K562 (cell line): ENCODE measurements around the gene TRMT112. TPM values are rescaled to one million over a fixed set of nuclear protein-coding genes. Genes with fewer than 3 reads are reported as not detected.

ENCODE experiments used
- ATAC-seq: fragments of 200-7000 bp; cut with Tn5 transposase; 3 replicates; pipeline ENCODE4 v1.9.1; 2020; ENCODE audit warnings: moderate library complexity
- BruUV-seq: library from RNA; stranded (reverse); fragments of 400-500 nt; replicated peaks from 2 replicates; lab custom pipeline; 2021; lab: Mats Ljungman, UMichigan
- CTCF ChIA-PET: fragments of 300-600 bp; formaldehyde crosslinking; extraction: SDS; loops from one replicate; lab custom pipeline; 2021; ENCODE audit warnings: low intra/inter-chr PET ratio; lab: Yijun Ruan, JAX
- POLR2A ChIA-PET: fragments of 300-600, 350-650 bp; sonication (Branson Sonifier 250); formaldehyde crosslinking; extraction: SDS; loops from one replicate; lab custom pipeline; 2021; ENCODE audit warnings: antibody characterized with exemption, inconsistent platforms; lab: Yijun Ruan, JAX
- DNase-seq, 4 experiments: peaks; one replicate each; pipeline versions ENCODE4 v3.0.0 to v3.0.0-alpha.2; 2011 to 2018; ENCODE audit warnings: low spot score in 3 of 4, mixed read lengths in 3 of 4; ENCODE audit errors: extremely low read depth in 1 of 4
- FAIRE-seq: peaks from 2 replicates; lab custom pipeline; 2011; peaks lifted over from hg19 to GRCh38; lab: Jason Lieb, UNC
- H2AFZ ChIP-seq: 2 replicates; pipeline ENCODE4 v1.6.0; 2011; ENCODE audit warnings: low read depth, low read length, control low read depth, inconsistent platforms
- H3K27ac ChIP-seq: fragments of 200-600 bp; 3 replicates; pipeline ENCODE4 v1.8.0; 2011; ENCODE audit warnings: low read depth, mild to moderate bottlenecking, control low read depth, inconsistent platforms, low read length, moderate library complexity, mixed read lengths; ENCODE audit errors: extremely low read depth
- H3K27me3 ChIP-seq, 2 experiments: fragments of 300-600 bp in 1 of 2; 2 replicates in 1 of 2; 3 replicates in 1 of 2; pipeline versions ENCODE4 v1.6.0 to v1.8.0; 2011; ENCODE audit warnings: inconsistent platforms in 2 of 2, low read length in 2 of 2, mild to moderate bottlenecking in 1 of 2, mixed read lengths in 1 of 2, moderate library complexity in 1 of 2; ENCODE audit not compliant: control insufficient read depth in 2 of 2, insufficient read depth in 2 of 2
- H3K36me3 ChIP-seq: fragments of 300-600 bp; 3 replicates; pipeline ENCODE4 v1.8.0; 2011; ENCODE audit warnings: mild to moderate bottlenecking, low read length, inconsistent platforms; ENCODE audit not compliant: control insufficient read depth, insufficient read depth
- H3K4me1 ChIP-seq, 2 experiments: fragments of 200-600 bp in 1 of 2; replicated peaks in 1 of 2; 2 replicates in 1 of 2; 3 replicates in 1 of 2; pipeline versions ENCODE4 v1.5.1 to v1.8.0; 2011; ENCODE audit warnings: inconsistent platforms in 2 of 2, low read length in 2 of 2, mild to moderate bottlenecking in 1 of 2, mixed read lengths in 1 of 2, moderate library complexity in 1 of 2; ENCODE audit not compliant: control insufficient read depth in 2 of 2, insufficient read depth in 2 of 2
- H3K4me2 ChIP-seq: 2 replicates; pipeline ENCODE4 v1.6.1; 2011; ENCODE audit warnings: low read length, control low read depth, inconsistent platforms, mixed read lengths; ENCODE audit not compliant: insufficient read depth
- H3K4me3 ChIP-seq: fragments of 200-600 bp; sonication (generic), shearing (Covaris generic); 2 replicates; pipeline ENCODE4 v1.5.1; 2016; ENCODE audit warnings: control low read depth, inconsistent platforms
- H3K79me2 ChIP-seq: fragments of 200-600 bp; 3 replicates; pipeline ENCODE4 v1.8.0; 2011; ENCODE audit warnings: low read length, inconsistent platforms; ENCODE audit not compliant: control insufficient read depth, insufficient read depth
- H3K9ac ChIP-seq, 2 experiments: 2 replicates each; pipeline versions ENCODE4 v1.6.0 to v1.6.1; 2011; ENCODE audit warnings: low read depth in 2 of 2, low read length in 2 of 2, control low read depth in 1 of 2, inconsistent platforms in 1 of 2, mild to moderate bottlenecking in 1 of 2, mixed read lengths in 1 of 2; ENCODE audit not compliant: insufficient read depth in 1 of 2
- H3K9me1 ChIP-seq: one replicate; pipeline ENCODE4 v1.6.0; 2011; ENCODE audit warnings: inconsistent platforms, mild to moderate bottlenecking, low read length, moderate library complexity; ENCODE audit not compliant: control insufficient read depth, insufficient read depth
- H3K9me3 ChIP-seq: replicated peaks from 2 replicates; pipeline ENCODE4 v1.5.1; 2011; ENCODE audit warnings: low read depth, low read length, inconsistent platforms; ENCODE audit not compliant: control insufficient read depth, insufficient read depth
- H4K20me1 ChIP-seq: replicated peaks from 2 replicates; pipeline ENCODE4 v1.6.1; 2011; ENCODE audit warnings: low read length, inconsistent platforms, mixed read lengths; ENCODE audit not compliant: control insufficient read depth, insufficient read depth
- BRF1 ChIP-seq: IDR thresholded peaks from 3 replicates; pipeline ENCODE4 v1.6.1; 2011; ENCODE audit warnings: borderline replicate concordance, mild to moderate bottlenecking; ENCODE audit not compliant: insufficient read length; ENCODE audit errors: extremely low read depth
- CC2D1A ChIP-seq: fragments of 450-650 bp; IDR thresholded peaks from 2 replicates; pipeline ENCODE4 v1.6.1; 2017; ENCODE audit warnings: mild to moderate bottlenecking
- CTCF ChIP-seq, 3 experiments: IDR thresholded peaks in 2 of 3; conservative IDR thresholded peaks in 1 of 3; 2 replicates each; pipeline ENCODE4 v1.5.1; 2011 to 2012; ENCODE audit warnings: low read length in 3 of 3, mild to moderate bottlenecking in 3 of 3, control low read depth in 2 of 3, improper control_type of control experiment in 1 of 3, inconsistent platforms in 1 of 3, low read depth in 1 of 3, mixed read lengths in 1 of 3, moderate library complexity in 1 of 3; ENCODE audit not compliant: insufficient read depth in 2 of 3
- FIP1L1 ChIP-seq: fragments of 200-400 bp; formaldehyde crosslinking; IDR thresholded peaks from 2 replicates; pipeline ENCODE4 v1.6.1; 2018; ENCODE audit warnings: mild to moderate bottlenecking, low read depth, low read length; ENCODE audit not compliant: poor library complexity, severe bottlenecking
- HDAC6 ChIP-seq: IDR thresholded peaks from 2 replicates; pipeline ENCODE4 v1.6.1; 2012; ENCODE audit warnings: low read depth, mild to moderate bottlenecking, control low read depth, inconsistent platforms, low read length, moderate library complexity
- HNRNPH1 ChIP-seq: fragments of 200-400 bp; formaldehyde crosslinking; optimal IDR thresholded peaks from 2 replicates; pipeline ENCODE3; 2017; ENCODE audit warnings: low read depth, mild to moderate bottlenecking, low read length, moderate library complexity
- KDM4B ChIP-seq, 2 experiments: fragments of 450-650 bp in 1 of 2; sonication (generic) in 1 of 2; IDR thresholded peaks; 2 replicates each; pipeline ENCODE4 v1.6.1; 2016 to 2017; ENCODE audit warnings: borderline replicate concordance in 2 of 2, antibody characterized with exemption in 1 of 2, low read depth in 1 of 2, mild to moderate bottlenecking in 1 of 2
- MAZ ChIP-seq, 2 experiments: fragments of 450-650 bp in 1 of 2; sonication (generic) in 1 of 2; formaldehyde crosslinking; IDR thresholded peaks in 1 of 2; conservative IDR thresholded peaks in 1 of 2; 2 replicates each; pipeline versions ENCODE4 v1.4.0 to v1.5.0; 2020; ENCODE audit warnings: mild to moderate bottlenecking in 1 of 2, missing genetic modification reagents in 1 of 2
- NR4A1 ChIP-seq, 2 experiments: fragments of 250-450 bp in 1 of 2; fragments of 450-650 bp in 1 of 2; sonication (Bioruptor Pico) in 1 of 2; IDR thresholded peaks; 2 replicates each; pipeline versions ENCODE4 v1.4.0 to v1.6.1; 2016 to 2020; ENCODE audit warnings: mild to moderate bottlenecking in 2 of 2, missing compliant biosample characterization in 1 of 2, missing genetic modification characterization in 1 of 2, moderate library complexity in 1 of 2
- RAD21 ChIP-seq, 2 experiments: fragments of 250-450 bp in 1 of 2; fragments of 450-650 bp in 1 of 2; sonication (Bioruptor Pico) in 1 of 2; formaldehyde crosslinking in 1 of 2; IDR thresholded peaks in 1 of 2; conservative IDR thresholded peaks in 1 of 2; 2 replicates each; pipeline versions ENCODE4 v1.4.0 to v1.8.0; 2020 to 2022; ENCODE audit warnings: mild to moderate bottlenecking in 2 of 2, moderate library complexity in 1 of 2
- RBFOX2 ChIP-seq: fragments of 200-400 bp; formaldehyde crosslinking; IDR thresholded peaks from 2 replicates; pipeline ENCODE4 v1.6.1; 2017; ENCODE audit warnings: low read depth, mild to moderate bottlenecking, low read length, moderate library complexity
- SREBF2 ChIP-seq: sonication (generic); formaldehyde crosslinking; IDR thresholded peaks from 2 replicates; pipeline ENCODE4 v1.4.0; 2020; ENCODE audit warnings: mild to moderate bottlenecking, missing genetic modification reagents
- TARDBP ChIP-seq: fragments of 450-650 bp; IDR thresholded peaks from 2 replicates; pipeline ENCODE4 v1.6.1; 2016
- TFAP4 ChIP-seq: sonication (generic); formaldehyde crosslinking; IDR thresholded peaks from 2 replicates; pipeline ENCODE4 v1.8.0; 2022; ENCODE audit warnings: missing genetic modification reagents, mild to moderate bottlenecking, moderate library complexity, borderline replicate concordance
- ZBTB1 ChIP-seq: sonication (generic); formaldehyde crosslinking; IDR thresholded peaks from 2 replicates; pipeline ENCODE4 v1.8.1; 2023; ENCODE audit warnings: missing genetic modification reagents, low read depth, mild to moderate bottlenecking, borderline replicate concordance
- ZNF224 ChIP-seq: sonication (generic); formaldehyde crosslinking; IDR thresholded peaks from 2 replicates; pipeline ENCODE4 v1.8.0; 2022; ENCODE audit warnings: mild to moderate bottlenecking, missing genetic modification reagents
- WGBS: fragments of 100-300 bp; shearing (Covaris generic); methylation state at CpG from one replicate; pipeline ENCODE4 v1.1.6; 2016; ENCODE audit warnings: low coverage, mixed read lengths; ENCODE audit not compliant: insufficient coverage; ENCODE audit errors: missing lambda C conversion rate; 5-methylcytosine and 5-hydroxymethylcytosine counted together
- in situ Hi-C: fragments of 300-500 bp; cut with MboI; formaldehyde crosslinking; loops from 4 replicates; pipeline ENCODE4 v1.15.0; 2018; ENCODE audit warnings: inconsistent platforms, mixed read lengths
- intact Hi-C: fragments of 100-400 bp; cut with micrococcal nuclease; formaldehyde crosslinking; loops from 2 replicates; pipeline ENCODE4 v1.14.2; 2022
- polyA plus RNA-seq, 8 experiments: library from polyadenylated mRNA; depleted of rRNA in 4 of 8; stranded (reverse) in 5 of 8; unstranded in 3 of 8; fragments of >200 nt; fragmentation: Nextera tagmentation in 2 of 8; fragmentation: Illumina TruSeq in 1 of 8; extraction: Ambion mirVana in 2 of 8; extraction: Trizol in 1 of 8; gene quantifications; 2 replicates each; pipeline versions ENCODE4 v1.2.1 to v1.2.3, GENCODE V29; 2011 to 2014; ENCODE audit warnings: inconsistent platforms in 1 of 8, missing spikeins in 1 of 8
- total RNA-seq, 7 experiments: library from RNA; depleted of rRNA in 6 of 7; stranded (reverse); fragments of >200 nt in 6 of 7; fragmentation: Illumina TruSeq in 2 of 7; extraction: Trizol in 2 of 7; gene quantifications; 2 replicates each; pipeline versions ENCODE4 v1.2.1 to v1.2.3, GENCODE V29; 2011 to 2021; ENCODE audit warnings: low replicate concordance in 1 of 7

The TRMT112 gene
- total and polyA plus RNA-seq, 9 of the 15 experiments (the other 6 are each of a cell fraction or from before 2014, with no cell fraction given), result 162 to 444 (median 300) TPM

GRCh38 chr11:64344787-64345186, 27.4 kb upstream of the TRMT112 start (continued):
- no peak for TF ChIP-seq TARDBP
- TF ChIP-seq ZNF224 (CRISPR knock-in tag), result no peak
- no peak for TF ChIP-seq NR4A1 (CRISPR knock-in tag; IDR thresholded peaks at IDR 0.05)
- TF ChIP-seq NR4A1 (tag; IDR thresholded peaks at IDR 0.05), result no peak
- TF ChIP-seq HDAC6, result no peak
- TF ChIP-seq BRF1, result no peak
- no peak for TF ChIP-seq SREBF2
- TF ChIP-seq RBFOX2, result 0 out of 2 replicates have a peak, but pooled peaks have one; percentile 7
- no peak for TF ChIP-seq ZBTB1 (CRISPR knock-in tag)
- no peak for TF ChIP-seq FIP1L1

- DNase-seq (peak in 2 of 4 experiments; percentile 58 to 68), FAIRE-seq (no peak), ATAC-seq (peak; percentile 42)
- ChIA-PET CTCF (interaction anchor here (0.5 to 2.0 kb wide), 2 partner anchors 26 to 138 kb away, joined by 3 to 8 read pairs; partner anchors contain the start of genes PRDX5 and TRMT112), POLR2A (no interaction called here)
- Histone ChIP-seq H3K9me3 (no peaks in the 10 kb centered on the region), H3K36me3 (no peaks in the 10 kb centered on the region), H3K9me1 (no peaks in the 10 kb centered on the region), H3K4me1 (peaks cover 18 to 65% of the 10 kb centered on the region in 2 experiments; a peak in 4 of 5 replicates), H3K4me2 (no peak overlapping the region), H3K9ac (peak overlapping the region in 1 of 2 experiments; percentile 69; a peak in 2 of 4 replicates), H3K27me3 (no peaks in the 10 kb centered on the region), H3K4me3 (no peak overlapping the region), H4K20me1 (no peaks in the 10 kb centered on the region; the same call in 1 of the 2 replicates), H2AFZ (no peak overlapping the region), H3K79me2 (no peaks in the 10 kb centered on the region), H3K27ac (no peak overlapping the region)
- in situ Hi-C loops (no loop called here), intact Hi-C loops (loop anchor here (2.0 kb wide), 1 partner anchor 39 kb away; the partner anchor contains the start of gene ESRRA)
- WGBS, result 55% methylated on average over 11 of the region's 18 CpGs
- BruUV-seq, result no TSS peak
- peak; percentile 55 to 65 (median 65) for TF ChIP-seq CTCF (IDR thresholded peaks at IDR 0.05 in 2 of 3, conservative IDR thresholded peaks at IDR 0.05 in 1 of 3; ENCODE audit: insufficient read depth in 2 of 3, low read depth in 1 of 3, low read length in 3 of 3)
- TF ChIP-seq RAD21 (CRISPR knock-in tag; conservative IDR thresholded peaks at IDR 0.05 in 1 of 2, IDR thresholded peaks at IDR 0.05 in 1 of 2), result peak; percentile 58 to 75
- TF ChIP-seq CC2D1A, result 0 out of 2 replicates have a peak, but pooled peaks have one; percentile 28
- TF ChIP-seq TFAP4 (CRISPR knock-in tag), result peak; percentile 28; the same call in 1 of the 2 replicates
- no peak for TF ChIP-seq KDM4B (IDR thresholded peaks at IDR 0.05; ENCODE audit: borderline replicate concordance in 2 of 2, low read depth in 1 of 2)
- 0 out of 4 replicates have a peak, but pooled peaks of 1 of the 2 experiments have one; percentile 21 for TF ChIP-seq MAZ (CRISPR knock-in tag; conservative IDR thresholded peaks at IDR 0.05 in 1 of 2, IDR thresholded peaks at IDR 0.05 in 1 of 2)
- no peak for TF ChIP-seq HNRNPH1
- 0 out of 2 replicates have a peak, but pooled peaks have one; percentile 2 for TF ChIP-seq RBFOX2
Observed at GRCh38 chr11:64343767-64344559, 26.6 kb upstream of the TRMT112 start.
